Measurements from ENCODE around the gene TMEM41B.
"Not testable (repeated sequence)": the region's sequence is repeated elsewhere in the genome, so short reads cannot be mapped to it uniquely, and the experiment has no call there.

The TMEM41B gene

GRCh38 chr11:9304178-9304577 lies 10.2 kb downstream of the TMEM41B start:
- no peak for DNase-seq

DNA sequence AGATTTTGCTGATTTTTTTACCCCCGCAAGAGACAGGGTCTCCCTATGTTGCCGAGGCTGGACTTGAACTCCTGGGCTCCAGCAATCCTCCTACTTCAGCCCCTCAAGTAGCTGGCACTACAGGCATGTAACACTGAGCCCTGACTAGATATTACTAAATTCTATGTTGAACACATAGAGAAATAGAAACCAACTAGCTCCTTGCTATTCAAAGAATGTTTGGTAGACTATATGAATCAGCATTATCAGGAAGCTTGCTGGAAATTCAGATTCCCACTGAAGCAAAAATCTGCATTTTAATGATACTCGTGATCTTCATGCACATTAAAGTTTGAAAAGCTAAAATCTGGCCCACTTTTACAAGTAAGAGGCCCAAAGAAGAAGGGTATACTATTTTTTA lies 11.9 kb downstream of the TMEM41B start:
- no peak for DNase-seq

DNA sequence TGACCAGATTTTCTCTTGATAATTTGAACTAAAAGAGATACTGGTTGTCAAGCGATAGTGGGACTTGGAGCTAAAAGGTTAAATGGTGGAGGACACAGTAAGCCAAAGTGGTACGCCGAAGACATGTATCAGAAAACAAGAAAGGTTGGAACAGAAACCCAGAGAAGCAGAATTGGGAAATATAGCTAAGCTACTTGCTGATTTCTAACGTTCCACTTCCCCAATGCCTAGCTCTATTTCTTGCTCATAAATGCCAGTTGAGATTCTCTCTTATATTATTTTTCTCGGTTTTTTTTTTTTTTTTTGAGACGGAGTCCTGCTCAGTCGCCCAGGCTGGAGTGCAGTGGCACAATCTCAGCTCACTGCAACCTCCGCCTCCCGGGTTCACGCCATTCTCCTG lies 12.7 kb downstream of the TMEM41B start:
- no peak for DNase-seq

DNA sequence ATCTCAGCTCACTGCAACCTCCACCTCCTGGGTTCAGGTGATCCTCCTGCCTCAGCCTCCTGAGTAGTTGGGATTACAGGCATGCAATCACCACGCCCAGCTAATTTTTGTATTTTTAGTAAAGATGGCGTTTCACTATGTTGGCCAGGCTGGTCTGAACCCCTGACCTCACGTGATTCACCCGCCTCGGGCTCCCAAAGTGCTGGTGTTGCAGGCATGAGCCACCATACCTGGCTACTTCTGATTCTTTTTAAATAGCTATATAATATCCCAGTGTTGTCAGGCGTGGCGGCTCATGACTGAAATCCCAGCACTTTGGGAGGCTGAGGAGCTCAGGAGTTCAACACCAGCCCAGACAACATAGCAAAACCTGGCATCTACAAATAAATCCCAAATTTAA lies 20.7 kb downstream of the TMEM41B start:
- no peak for DNase-seq

DNA sequence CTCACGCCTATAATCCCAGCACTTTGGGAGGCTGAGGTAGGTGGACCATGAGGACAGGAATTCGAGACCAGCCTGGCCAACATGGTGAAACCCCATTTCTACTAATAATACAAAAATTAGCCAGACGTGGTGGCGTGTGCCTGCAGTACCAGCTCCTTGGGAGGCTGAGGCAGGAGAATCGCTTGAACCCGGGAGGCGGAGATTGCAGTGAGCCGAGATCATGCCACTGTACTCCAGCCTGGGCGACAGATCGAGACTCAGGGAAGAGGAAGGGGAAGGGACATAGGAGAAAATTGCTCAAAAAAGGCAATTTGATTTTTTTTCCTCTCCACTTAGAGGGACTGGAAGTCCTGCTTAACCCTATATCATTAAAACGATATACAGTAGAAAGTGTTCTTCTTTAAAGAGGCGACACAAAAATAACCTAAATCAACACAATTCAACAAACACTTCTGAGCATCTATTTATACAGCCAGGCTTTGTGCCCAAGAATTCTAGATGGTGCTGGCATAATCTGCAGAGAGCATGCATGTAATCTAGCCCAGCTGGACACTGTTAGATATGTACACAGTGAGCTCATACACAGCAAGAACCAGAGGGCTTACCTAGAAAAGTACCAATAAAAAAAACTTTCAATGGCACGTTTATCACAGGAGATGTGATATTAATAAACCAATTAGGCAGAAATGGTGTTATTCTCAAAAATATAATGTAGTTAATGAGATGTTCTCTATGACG lies 28.4 kb downstream of the TMEM41B start:
- no peak for DNase-seq

DNA sequence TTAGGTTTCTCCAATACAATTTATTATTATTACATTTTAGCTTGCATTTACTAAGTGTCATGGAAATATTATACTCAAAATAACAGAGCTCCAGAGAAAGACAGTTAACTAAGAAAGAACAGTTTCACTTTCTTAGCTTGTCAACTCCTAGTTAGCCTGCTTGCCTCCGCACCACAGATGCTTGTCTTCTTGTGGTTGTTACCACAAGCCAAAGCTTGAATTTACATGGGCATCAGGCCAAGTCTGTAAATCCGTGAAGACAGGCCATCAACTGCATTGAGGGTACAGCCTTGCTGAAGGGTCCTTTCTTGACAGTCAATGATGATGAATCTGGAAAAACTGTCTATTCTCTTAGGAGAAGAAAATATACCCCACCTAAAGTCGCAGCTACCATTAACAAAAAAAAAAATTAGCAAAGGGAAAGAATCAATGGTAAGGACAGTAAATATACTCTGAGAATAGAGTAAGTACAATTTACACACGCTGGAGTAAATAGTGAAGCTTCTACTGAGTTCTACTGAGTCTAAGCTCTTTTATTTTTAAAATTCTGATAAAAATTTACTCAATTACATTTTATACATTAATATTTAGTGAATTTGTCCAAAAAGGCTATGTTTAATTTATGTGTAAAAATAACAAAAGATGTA lies 33.6 kb downstream of the TMEM41B start:
- DNase-seq: no peak

DNA sequence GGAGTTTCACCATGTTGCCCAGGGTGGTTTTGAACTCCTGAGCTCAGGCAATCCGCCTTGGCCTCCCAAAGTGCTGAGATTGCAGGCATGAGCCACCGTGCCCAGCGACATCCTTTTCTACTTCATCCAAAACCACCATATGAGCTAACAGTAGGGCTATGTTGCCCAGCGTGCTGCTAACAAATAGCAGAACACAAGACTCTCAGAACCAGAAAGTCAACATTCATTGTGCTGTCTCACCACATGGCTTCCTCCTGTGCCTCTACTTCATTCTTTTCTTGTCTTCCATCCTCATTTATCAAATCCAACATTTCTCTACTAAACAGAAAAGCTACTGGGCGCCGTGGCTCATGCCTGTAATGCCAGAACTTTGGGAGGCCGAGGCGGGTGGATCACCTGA lies 37.2 kb downstream of the TMEM41B start:
- DNase-seq: no peak

DNA sequence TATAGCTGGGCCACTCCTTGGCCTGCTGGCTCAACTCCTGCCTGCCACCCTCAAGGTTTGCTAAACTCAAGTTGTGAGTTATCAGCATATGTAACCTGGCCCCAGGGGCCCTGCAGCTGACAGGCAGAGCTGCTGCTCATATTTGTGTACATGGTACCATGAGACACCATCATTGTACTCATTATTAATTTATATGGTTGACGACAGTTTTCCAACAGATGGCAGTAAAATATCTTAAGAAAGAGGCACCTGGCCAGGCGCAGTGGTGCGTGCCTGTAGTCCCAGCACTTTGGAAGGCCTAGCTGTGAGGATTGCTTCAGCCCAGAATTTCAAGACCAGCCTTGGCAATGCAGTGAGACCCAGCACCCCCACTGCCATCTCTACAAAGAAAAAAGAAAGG lies 37.8 kb downstream of the TMEM41B start:
- DNase-seq: no peak

GRCh38 chr11:9274499-9275258 lies 39.7 kb downstream of the TMEM41B start:
- DNase-seq: no peak

GRCh38 chr11:9273376-9274336 lies 40.7 kb downstream of the TMEM41B start:
- DNase-seq: no peak

- no peak for DNase-seq
Measured at GRCh38 chr11:9269492-9270013, 44.8 kb downstream of the TMEM41B start.

- DNase-seq: no peak
Measured at GRCh38 chr11:9267680-9268079, 46.7 kb downstream of the TMEM41B start.

DNA sequence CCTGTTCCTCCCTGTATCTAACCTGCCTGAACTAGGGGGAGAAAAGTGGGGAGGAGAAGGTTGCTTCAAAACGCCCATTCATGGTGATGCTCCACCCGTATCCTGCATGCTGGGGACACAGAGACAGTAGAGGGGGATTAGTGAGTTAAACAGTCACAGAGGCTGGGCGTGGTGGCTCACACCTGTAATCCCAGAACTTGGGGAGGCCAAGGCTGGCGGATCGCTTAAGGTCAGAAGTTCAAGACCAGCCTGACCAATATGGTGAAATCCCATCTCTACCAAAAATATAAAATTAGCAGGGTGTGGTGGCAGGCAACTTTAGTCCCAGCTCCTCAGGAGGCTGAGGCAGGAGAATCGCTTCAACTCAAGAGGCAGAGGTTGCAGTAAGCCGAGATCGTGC lies 47.5 kb downstream of the TMEM41B start:
- no peak for DNase-seq

GRCh38 chr11:9266132-9266736 lies 48.2 kb downstream of the TMEM41B start:
- no peak for DNase-seq

- DNase-seq: peak in 1 of 4 experiments; percentile 25
Measured at GRCh38 chr11:9265211-9266131, 48.9 kb downstream of the TMEM41B start, which contains the start of gene DENND5A. Gene DENND5A (minus strand): TSS chr11:9265350. CDS start chr11:9265069, 281 bp downstream.

DNA sequence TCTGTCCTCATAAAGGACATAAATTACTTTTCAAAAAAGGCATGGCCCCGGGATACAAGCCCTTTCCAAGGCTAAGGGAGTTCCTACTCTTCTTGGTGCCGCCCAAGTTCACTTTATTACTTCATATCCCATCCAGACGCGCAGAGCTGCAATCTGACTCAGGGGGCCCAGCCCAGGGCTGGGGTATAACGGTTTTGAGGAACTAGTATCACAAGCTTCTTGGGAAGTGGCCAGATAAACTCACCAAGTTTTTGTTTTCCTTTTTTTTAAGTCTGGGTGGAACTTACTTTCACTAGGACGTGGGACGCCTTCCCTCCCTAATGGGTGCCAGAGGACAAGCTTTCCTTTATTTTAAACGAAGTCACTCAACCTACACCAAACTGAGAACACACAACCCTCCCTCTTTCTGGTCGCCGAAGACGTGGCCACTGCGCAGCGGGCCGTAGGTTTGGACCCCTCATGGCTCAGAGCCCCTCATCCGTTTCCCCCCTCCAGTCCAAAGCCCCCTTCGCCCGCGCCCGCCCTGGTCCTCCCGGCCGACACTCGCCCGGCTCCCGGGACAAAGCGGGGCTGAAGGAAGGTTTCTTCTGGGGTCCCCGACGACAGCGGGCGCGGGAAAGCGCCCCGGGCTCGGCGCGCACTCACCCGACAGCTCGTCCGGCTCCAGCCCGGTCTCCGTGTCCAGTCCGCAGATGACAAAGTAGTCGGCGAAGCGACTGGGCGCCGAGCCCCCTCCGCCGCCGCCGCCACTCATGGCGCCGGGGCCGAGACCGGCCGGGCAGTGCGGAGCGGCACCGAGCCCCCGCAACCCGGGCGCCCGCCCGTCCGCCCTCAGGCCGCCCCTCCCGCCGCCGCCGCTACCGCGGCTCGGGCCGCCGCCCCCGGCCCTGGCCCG lies 49.8 kb downstream of the TMEM41B start:
- DNase-seq: peak in 1 of 4 experiments; percentile 14

- DNase-seq: no peak
Measured at GRCh38 chr11:9263840-9264315, 50.5 kb downstream of the TMEM41B start.

DNA sequence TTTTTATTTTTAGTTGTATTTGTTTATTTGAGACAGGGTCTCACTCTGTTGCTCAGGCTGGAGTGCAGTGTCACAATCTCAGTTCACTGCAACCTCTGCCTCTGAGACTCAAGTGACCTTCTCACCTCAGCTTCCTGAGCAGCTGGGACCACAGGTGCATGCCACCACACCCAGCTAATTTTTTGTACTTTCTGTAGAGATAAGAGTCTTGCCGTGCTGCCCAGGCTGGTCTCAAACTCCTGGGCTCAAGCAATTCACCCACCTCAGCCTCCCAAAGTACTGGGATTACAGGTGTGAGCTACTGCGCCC lies 53.6 kb downstream of the TMEM41B start:
- not testable (repeated sequence) for DNase-seq

- no peak for DNase-seq
Measured at GRCh38 chr11:9259981-9260837, 54.2 kb downstream of the TMEM41B start.
